ENCODE data around the gene CCDC61. TPM values are rescaled to one million over a fixed set of nuclear protein-coding genes. Genes with fewer than 3 reads are reported as not detected.
A peak's percentile ranks its signal among the peaks of the same experiment; 100 is the strongest.

CCDC61 gene
- total and polyA plus RNA-seq, 2 of the 8 experiments (the other 6 are each of a cell fraction or from before 2014, with no cell fraction given), result 7.8 to 17.4 TPM

- ChIA-PET CTCF (ENCODE audit: partially characterized antibody) (interaction anchor here (1.2 to 1.4 kb wide), 2 partner anchors 10 to 16 kb away, joined by 4 to 5 read pairs; no protein-coding TSS in a partner anchor), POLR2A (ENCODE audit: partially characterized antibody) (interaction anchor here (1.1 kb wide), 1 partner anchor 25 kb away, joined by 3 read pairs; no protein-coding TSS in a partner anchor)
- FAIRE-seq, result no peak
- no peak overlapping the region for H3K4ac ChIP-seq (replicated peaks; ENCODE audit: insufficient read length, low read depth, low read length)
- H3K23ac ChIP-seq (ENCODE audit: insufficient read length), result no peak overlapping the region
- H4K8ac ChIP-seq (ENCODE audit: extremely low read depth, insufficient read depth, low read length), result no peak overlapping the region; the same call in 1 of the 2 replicates
- TF ChIP-seq GABPA (IDR thresholded peaks at IDR 0.05; ENCODE audit: borderline replicate concordance, insufficient read depth, low read length), result no peak
- TF ChIP-seq KDM4A (IDR thresholded peaks at IDR 0.05; ENCODE audit: low read depth, low read length, severe bottlenecking), result peak; percentile 29
- TF ChIP-seq PHF8 (conservative IDR thresholded peaks at IDR 0.05; ENCODE audit: low read depth, low read length), result peak; percentile 22; the same call in 1 of the 2 replicates
- H2BK15ac ChIP-seq (ENCODE audit: low read length), result no peak overlapping the region
- no peak overlapping the region for H3K18ac ChIP-seq (ENCODE audit: extremely low read depth, low read length)
- H3K9me3 ChIP-seq (ENCODE audit: insufficient read depth in 2 of 2, low read depth in 1 of 2, low read length in 1 of 2), result no peaks in the 10 kb centered on the region
- H3K14ac ChIP-seq (ENCODE audit: insufficient read length), result no peak overlapping the region
- H3K79me1 ChIP-seq (ENCODE audit: low read depth, low read length), result peaks cover 7% of the 10 kb centered on the region; the same call in 1 of the 2 replicates
- peaks cover 12% of the 10 kb centered on the region for H3K23me2 ChIP-seq (ENCODE audit: low read depth, low read length)
- peak overlapping the region; percentile 66 for H3K56ac ChIP-seq (replicated peaks; ENCODE audit: insufficient read length, low read depth, low read length)
- H3K27me3 ChIP-seq (replicated peaks in 1 of 4; ENCODE audit: control insufficient read depth in 3 of 4, extremely low read depth in 1 of 4, insufficient read depth in 3 of 4, low read length in 3 of 4), result no peaks in the 10 kb centered on the region
- WGBS, 2 experiments (ENCODE audit: extremely low coverage in 1 of 2, insufficient coverage in 1 of 2, insufficient read length in 1 of 2, insufficient replicate concordance in 2 of 2, low coverage in 1 of 2, low lambda C conversion rate in 2 of 2, missing lambda C conversion rate in 1 of 2), result 10% methylated on average over 15 of the region's 34 CpGs; no CpG with 5 or more reads in 1 of the 2 experiments
- H3K4me2 ChIP-seq (ENCODE audit: insufficient read depth in 1 of 2, low read depth in 2 of 2, low read length in 2 of 2), result peak overlapping the region; percentile 97 to 98
- H3K9ac ChIP-seq (replicated peaks in 1 of 4; ENCODE audit: extremely low read depth in 1 of 4, low read depth in 3 of 4, low read length in 3 of 4), result 0 out of 7 replicates have a peak overlapping the region, but pooled peaks of 1 of the 4 experiments have one; percentile 35
- no peak overlapping the region for H2BK20ac ChIP-seq (ENCODE audit: low read length)
- peaks cover 2 to 3% of the 10 kb centered on the region in 2 experiments for H4K20me1 ChIP-seq (replicated peaks in 1 of 2; ENCODE audit: control insufficient read depth in 1 of 2, insufficient read depth in 2 of 2, low read length in 2 of 2)
- H4K5ac ChIP-seq (ENCODE audit: insufficient read length, low read depth, low read length), result no peak overlapping the region
- no peak overlapping the region for H2BK12ac ChIP-seq (ENCODE audit: low read depth, low read length)
- H2BK5ac ChIP-seq (ENCODE audit: low read depth, low read length), result 0 out of 2 replicates have a peak overlapping the region, but pooled peaks have one; percentile 5
- DNase-seq (ENCODE audit: low read depth in 1 of 2, low spot score in 2 of 2), result peak in 1 of 2 experiments; percentile 78
- H4K91ac ChIP-seq (replicated peaks; ENCODE audit: insufficient read length, low read length), result peak overlapping the region; percentile 73
- H3K4me3 ChIP-seq (ENCODE audit: extremely low read depth in 1 of 4, insufficient read depth in 2 of 4, low read depth in 3 of 4, low read length in 4 of 4), result peak overlapping the region; percentile 47 to 85 (median 61)
- peaks cover 3 to 9% (median 4%) of the 10 kb centered on the region in 4 experiments; a peak in 6 of 7 replicates for H3K4me1 ChIP-seq (replicated peaks in 1 of 4; ENCODE audit: control insufficient read depth in 3 of 4, insufficient read depth in 4 of 4, low read length in 3 of 4)
- H2AFZ ChIP-seq (ENCODE audit: low read length), result no peak overlapping the region
- H2AK5ac ChIP-seq (ENCODE audit: low read depth, low read length), result no peak overlapping the region
- no peak overlapping the region for H3K27ac ChIP-seq (ENCODE audit: low read depth, low read length)
- H2BK120ac ChIP-seq (replicated peaks; ENCODE audit: low read depth, low read length), result no peak overlapping the region
- 0 out of 8 replicates have a peak, but pooled peaks cover 0 to 8% (median 0%) of the 10 kb centered on the region in 4 experiments for H3K36me3 ChIP-seq (ENCODE audit: control insufficient read depth in 2 of 4, insufficient read depth in 4 of 4, low read length in 3 of 4)
- H3K79me2 ChIP-seq (ENCODE audit: control insufficient read depth in 1 of 2, insufficient read depth in 2 of 2, low read length in 2 of 2), result peaks cover 0 to 8% of the 10 kb centered on the region in 2 experiments; a peak in 2 of 4 replicates
Measured at GRCh38 chr19:46000491-46001246, 5.4 kb downstream of the CCDC61 start.

Data from H1 (cell line).